Gastrocnemius medialis (tissue), 4 donors: ENCODE results near the gene TMEM181. TPM values are rescaled to one million over a fixed set of nuclear protein-coding genes. Genes with fewer than 3 reads are reported as not detected.

ENCODE experiments used
- ATAC-seq, 2 donors: fragments of 150-250 bp; one replicate each; pipeline ENCODE4 v1.9.1; 2016
- DNase-seq, 2 donors: peaks; one replicate each; pipeline ENCODE4 v3.0.0-alpha.2; 2019
- H3K27ac ChIP-seq, 4 donors: fragments of 200-600 bp; sonication (generic); 1 replicate in 1 of 4; 2 replicates in 3 of 4; pipeline ENCODE4 v1.5.1; 2016 to 2018; ENCODE audit warnings: mild to moderate bottlenecking in 2 of 4, moderate library complexity in 1 of 4
- H3K27me3 ChIP-seq, 3 donors: fragments of 200-600 bp; sonication (generic) in 2 of 3; 1 replicate in 1 of 3; 2 replicates in 2 of 3; pipeline versions ENCODE4 v1.5.1 to v1.6.0; 2016 to 2019; ENCODE audit warnings: mild to moderate bottlenecking in 1 of 3, moderate library complexity in 1 of 3
- H3K36me3 ChIP-seq, 2 donors: fragments of 200-600 bp; sonication (generic) in 1 of 2; one replicate each; pipeline ENCODE4 v1.5.1; 2017 to 2018
- H3K4me1 ChIP-seq, 2 donors: fragments of 200-600 bp; sonication (generic) in 1 of 2; one replicate each; pipeline ENCODE4 v1.5.1; 2016 to 2017; ENCODE audit warnings: mild to moderate bottlenecking in 2 of 2
- H3K4me3 ChIP-seq, 4 donors: fragments of 200-600 bp; sonication (generic) in 3 of 4; 1 replicate in 1 of 4; 2 replicates in 3 of 4; pipeline ENCODE4 v1.5.1; 2016 to 2019; ENCODE audit warnings: mild to moderate bottlenecking in 2 of 4
- H3K9me3 ChIP-seq, 3 donors: fragments of 200-600 bp; sonication (generic) in 2 of 3; 1 replicate in 1 of 3; 2 replicates in 2 of 3; pipeline ENCODE4 v1.5.1; 2016 to 2019
- CTCF ChIP-seq, 5 experiments: fragments of 450-650 bp in 3 of 5; fragments of 200-600 bp in 2 of 5; sonication (generic) in 2 of 5; IDR thresholded peaks in 4 of 5; conservative IDR thresholded peaks in 1 of 5; 1 replicate in 4 of 5; 2 replicates in 1 of 5; pipeline ENCODE4 v1.5.1; 2016 to 2019; ENCODE audit warnings: antibody characterized with exemption in 5 of 5, mild to moderate bottlenecking in 3 of 5, moderate library complexity in 3 of 5
- POLR2A ChIP-seq, 2 donors: fragments of 450-650 bp; IDR thresholded peaks; one replicate each; pipeline ENCODE4 v1.6.1; 2017; ENCODE audit warnings: antibody characterized with exemption in 2 of 2, mild to moderate bottlenecking in 2 of 2, moderate library complexity in 2 of 2
- in situ Hi-C, 4 donors: fragments of 200-750 bp; cut with MboI; loops; one replicate each; pipeline versions ENCODE4 v1.15.0 to v1.8.0; 2017; ENCODE audit warnings: low sequenced_read_pairs in 4 of 4
- intact Hi-C: fragments of 100-400 bp; cut with DNase I; formaldehyde crosslinking; loops from one replicate; pipeline ENCODE4 v1.15.1; 2023; ENCODE audit warnings: low total_unique reads
- total RNA-seq, 4 donors: library from RNA; depleted of rRNA; stranded (reverse); fragments of >200 nt; gene quantifications; one replicate each; pipeline versions ENCODE4 v1.1.0 to v1.2.3, GENCODE V29; 2016

The TMEM181 gene
- total RNA-seq, 4 donors from 2014 or later = 12.1 to 17.9 (median 12.9) TPM

GRCh38 chr6:158564243-158565121 lies 4.6 kb downstream of the TMEM181 start:
- TF ChIP-seq CTCF (IDR thresholded peaks at IDR 0.05 in 4 of 5, conservative IDR thresholded peaks at IDR 0.05 in 1 of 5) (no peak), POLR2A (IDR thresholded peaks at IDR 0.05) (no peak)
- H3K4me1 ChIP-seq = peaks cover 11% of the 10 kb centered on the region in 2 donors
- no peak overlapping the region for H3K27ac ChIP-seq

GRCh38 chr6:158565122-158565429 lies 5.2 kb downstream of the TMEM181 start:
- Histone ChIP-seq H3K36me3 (no peaks in the 10 kb centered on the region), H3K27me3 (no peaks in the 10 kb centered on the region), H3K4me1 (peaks cover 10 to 11% of the 10 kb centered on the region in 2 donors), H3K9me3 (no peaks in the 10 kb centered on the region), H3K4me3 (no peak overlapping the region), H3K27ac (no peak overlapping the region)
- TF ChIP-seq CTCF (IDR thresholded peaks at IDR 0.05 in 4 of 5, conservative IDR thresholded peaks at IDR 0.05 in 1 of 5) (no peak), POLR2A (IDR thresholded peaks at IDR 0.05) (no peak)
- ATAC-seq = no peak
- intact Hi-C loops (no loop called here), in situ Hi-C loops (no loop called here)
- DNase-seq = no peak

More at GRCh38 chr6:158564243-158565121, 4.6 kb downstream of the TMEM181 start:
- ATAC-seq = no peak
- intact Hi-C loops (no loop called here), in situ Hi-C loops (no loop called here)
- DNase-seq = no peak
- H3K9me3 ChIP-seq = no peaks in the 10 kb centered on the region
- H3K4me3 ChIP-seq = no peak overlapping the region
- H3K36me3 ChIP-seq = no peaks in the 10 kb centered on the region
- H3K27me3 ChIP-seq = no peaks in the 10 kb centered on the region

GRCh38 chr6:158565482-158566040 lies 5.7 kb downstream of the TMEM181 start:
- H3K36me3 ChIP-seq = no peaks in the 10 kb centered on the region
- H3K4me1 ChIP-seq = peaks cover 10 to 11% of the 10 kb centered on the region in 2 donors
- H3K27me3 ChIP-seq = no peaks in the 10 kb centered on the region
- DNase-seq = no peak
- TF ChIP-seq POLR2A (IDR thresholded peaks at IDR 0.05) (no peak), CTCF (IDR thresholded peaks at IDR 0.05 in 4 of 5, conservative IDR thresholded peaks at IDR 0.05 in 1 of 5) (no peak)
- no peak for ATAC-seq
- H3K27ac ChIP-seq = no peak overlapping the region
- in situ Hi-C loops (no loop called here), intact Hi-C loops (no loop called here)
- no peak overlapping the region for H3K4me3 ChIP-seq
- no peaks in the 10 kb centered on the region for H3K9me3 ChIP-seq

GRCh38 chr6:158566207-158566818 lies 6.4 kb downstream of the TMEM181 start:
- in situ Hi-C loops (no loop called here), intact Hi-C loops (no loop called here)
- Histone ChIP-seq H3K27ac (no peak overlapping the region), H3K36me3 (no peaks in the 10 kb centered on the region), H3K9me3 (no peaks in the 10 kb centered on the region), H3K27me3 (no peaks in the 10 kb centered on the region), H3K4me1 (peaks cover 5% of the 10 kb centered on the region in 2 donors), H3K4me3 (no peak overlapping the region)
- DNase-seq (no peak), ATAC-seq (no peak)
- no peak for TF ChIP-seq POLR2A (IDR thresholded peaks at IDR 0.05)
- TF ChIP-seq CTCF (IDR thresholded peaks at IDR 0.05 in 4 of 5, conservative IDR thresholded peaks at IDR 0.05 in 1 of 5) = no peak
